SKM-1 treated with dmso at 0.1 percent for 144 hours (cell line): ENCODE measurements around the gene KCNJ6.

Experiments used
- DNase-seq: peaks from one replicate; lab custom pipeline; 2025; ENCODE audit not compliant: unreplicated experiment; lab: John Stamatoyannopoulos, UW

The KCNJ6 gene

GRCh38 chr21:37827913-37828312 lies 88.3 kb downstream of the KCNJ6 start:
- no peak for DNase-seq

DNA sequence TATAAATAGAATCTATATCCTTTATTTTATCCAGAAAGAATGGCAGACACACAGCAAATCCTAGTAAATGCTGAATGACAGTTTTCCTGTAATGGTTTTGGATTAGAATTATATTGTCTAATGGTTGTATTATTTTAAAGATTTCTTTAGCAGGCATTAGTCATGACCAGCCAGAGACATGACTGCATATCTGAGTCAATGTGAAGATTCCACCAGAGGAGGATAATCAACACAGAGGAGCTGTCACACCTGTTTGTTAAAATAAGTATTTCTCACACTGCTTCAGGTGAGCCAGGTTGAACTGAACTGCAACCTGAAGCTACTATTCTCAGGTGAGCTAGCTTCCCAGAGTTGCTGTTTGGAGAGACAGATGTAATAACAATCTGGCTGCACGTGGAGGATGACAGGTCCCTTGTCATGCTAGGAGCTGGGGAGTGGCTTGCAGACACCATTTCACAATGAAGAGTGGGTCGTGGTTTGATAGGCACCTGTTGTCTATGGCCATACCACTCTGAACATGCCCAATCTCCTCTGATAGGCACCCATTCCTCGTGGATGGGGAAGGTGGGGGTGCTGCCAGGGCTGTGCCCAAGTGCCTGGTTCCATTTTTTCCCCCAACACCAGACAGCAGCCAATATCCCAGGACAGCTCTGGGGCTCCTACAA lies 94.3 kb downstream of the KCNJ6 start:
- no peak for DNase-seq

DNA sequence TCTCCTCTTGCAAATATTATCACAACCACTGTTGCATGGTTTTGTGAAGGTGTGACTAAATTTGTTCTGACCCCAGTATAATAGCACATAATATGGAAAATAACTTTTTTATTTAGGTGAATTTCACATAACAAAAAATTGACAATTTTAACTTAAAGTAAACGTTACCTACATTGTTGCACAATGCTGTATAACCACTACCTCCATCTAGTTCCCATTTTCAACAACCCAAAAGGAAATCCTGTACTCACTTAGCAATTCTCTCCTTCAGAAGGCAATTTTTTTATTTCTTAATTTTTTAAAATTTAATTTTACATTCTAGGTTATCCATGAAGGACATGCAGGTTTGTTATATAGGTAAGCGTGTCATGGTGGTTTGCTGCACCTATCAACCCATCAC lies 95.2 kb downstream of the KCNJ6 start:
- DNase-seq, result peak; percentile 27

DNA sequence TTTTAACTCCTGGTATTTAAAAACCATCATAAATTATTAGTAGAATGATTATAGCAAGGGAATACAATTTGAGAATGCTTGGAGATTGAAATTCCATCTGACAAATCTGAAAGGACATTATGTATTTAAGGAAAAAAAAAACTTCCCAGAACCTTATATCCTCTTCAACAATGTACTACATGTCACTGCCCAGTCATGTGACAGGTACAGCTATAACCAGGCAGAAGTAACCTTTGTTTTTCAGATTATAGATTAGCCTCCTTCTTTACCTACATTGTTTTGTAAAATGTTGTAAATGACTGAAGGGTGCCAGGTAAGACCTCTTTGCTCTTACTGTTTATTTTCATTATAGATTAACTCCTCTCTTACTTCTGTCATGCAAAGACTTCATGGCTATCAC lies 96.9 kb downstream of the KCNJ6 start:
- no peak for DNase-seq

GRCh38 chr21:37817242-37817641 lies 99.0 kb downstream of the KCNJ6 start:
- no peak for DNase-seq

DNA sequence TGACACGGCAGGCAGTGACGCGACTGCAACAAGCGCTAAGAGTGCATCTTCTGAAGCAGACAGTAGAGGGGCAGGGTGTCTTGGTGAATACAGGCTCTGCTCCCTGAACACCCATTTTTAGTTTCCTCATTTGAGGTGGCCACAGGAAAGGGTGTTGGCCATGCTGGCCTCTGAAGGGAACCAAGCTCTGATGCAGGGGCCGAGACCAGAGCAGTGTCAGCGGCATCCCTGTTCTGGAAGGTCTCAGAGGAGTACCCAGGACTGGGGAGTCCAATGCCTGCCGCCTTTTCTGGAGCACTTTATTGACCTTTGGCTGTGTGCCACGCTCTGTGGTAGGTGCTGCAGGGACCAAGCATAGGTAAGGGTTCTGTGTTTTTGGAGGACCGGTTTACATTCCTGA lies 100.4 kb downstream of the KCNJ6 start:
- DNase-seq, result peak; percentile 11

- DNase-seq, result no peak
Measured at GRCh38 chr21:37811711-37812110, 104.5 kb downstream of the KCNJ6 start.

DNA sequence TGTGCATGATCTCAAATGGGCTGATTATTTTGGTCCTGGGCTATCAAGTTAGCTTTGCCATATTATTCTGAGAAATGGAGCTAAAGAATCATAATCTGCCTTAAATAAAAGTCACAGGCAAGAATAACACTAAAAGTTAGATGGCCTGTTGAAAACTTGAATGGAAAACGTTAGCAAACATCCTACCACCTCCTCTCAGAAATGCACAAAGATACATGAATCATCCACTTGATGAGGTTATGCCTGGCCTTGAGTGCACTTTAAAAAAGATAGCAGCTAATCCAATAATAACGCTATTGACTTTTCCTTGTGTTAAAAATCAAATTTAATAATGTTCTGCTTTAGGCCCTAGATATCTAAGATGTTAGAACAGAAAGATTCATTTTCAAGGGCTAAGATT lies 108.0 kb downstream of the KCNJ6 start:
- DNase-seq, result no peak

- no peak for DNase-seq
Measured at GRCh38 chr21:37805266-37805665, 111.0 kb downstream of the KCNJ6 start.

DNA sequence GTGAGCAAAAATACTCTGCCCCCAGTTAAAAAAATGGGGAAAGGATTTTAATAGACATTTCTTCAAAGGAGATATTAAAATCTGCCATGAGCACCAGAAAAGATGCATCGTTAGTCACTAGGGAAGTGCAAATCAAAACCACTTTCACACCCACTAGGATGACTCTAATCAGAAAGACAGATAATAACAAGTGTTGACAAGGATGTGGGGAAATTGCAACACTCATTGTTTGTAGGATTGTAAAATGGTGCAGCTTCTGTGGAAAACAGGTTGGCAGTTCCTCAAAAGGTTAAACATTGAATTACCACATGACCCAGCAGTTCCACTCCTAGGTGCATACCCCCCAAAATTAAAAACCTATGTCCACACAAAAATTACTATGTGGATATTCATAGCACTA lies 112.3 kb downstream of the KCNJ6 start:
- DNase-seq, result no peak

- no peak for DNase-seq
Measured at GRCh38 chr21:37803101-37803651, 113.1 kb downstream of the KCNJ6 start.

DNA sequence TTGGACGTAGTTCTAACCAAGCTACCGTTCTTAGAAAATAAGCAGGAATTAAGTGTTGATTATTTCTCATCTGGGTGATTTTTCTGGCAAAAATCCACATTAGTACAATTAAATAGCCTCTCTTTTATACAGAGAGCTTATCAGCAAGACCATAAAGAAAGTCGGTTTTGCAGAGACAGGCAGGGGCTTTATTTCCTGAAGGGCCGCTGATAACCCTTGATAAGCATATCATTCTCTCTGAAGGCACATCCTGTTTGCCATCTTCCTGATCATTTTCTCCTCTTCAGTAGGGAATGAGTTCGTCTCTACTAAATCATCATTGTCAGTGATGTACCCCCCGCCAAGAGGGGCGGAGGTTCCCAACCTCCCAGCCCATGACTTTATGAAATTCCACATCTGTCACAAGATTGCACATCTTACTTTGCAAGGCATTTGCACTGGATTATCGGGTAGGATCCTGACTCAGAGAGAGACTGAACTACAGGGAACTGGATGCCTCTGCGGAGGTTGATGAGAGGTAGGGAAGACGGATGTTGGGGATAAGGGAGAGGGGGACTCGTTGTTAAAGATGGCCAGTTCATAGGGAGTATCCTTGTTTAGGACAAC lies 115.7 kb downstream of the KCNJ6 start:
- DNase-seq, result no peak

DNA sequence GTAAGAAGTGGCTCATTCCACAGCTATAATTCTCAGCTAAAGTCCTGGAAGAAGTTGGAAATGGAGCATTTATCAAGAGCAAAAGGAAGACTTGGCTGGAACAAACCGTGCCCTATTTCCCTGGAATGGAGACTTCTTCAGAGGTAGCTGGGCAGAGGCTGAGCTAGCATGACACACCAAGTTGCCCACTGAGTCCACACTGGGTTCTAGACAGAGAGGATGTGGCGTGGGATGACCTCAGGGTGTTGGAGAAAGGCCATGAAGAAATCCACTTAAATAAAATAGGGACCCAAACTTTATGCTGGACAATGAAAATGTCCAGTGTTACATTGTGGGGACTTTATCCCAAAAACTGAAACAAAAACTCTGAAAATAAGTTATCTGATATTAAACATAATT lies 116.2 kb downstream of the KCNJ6 start:
- no peak for DNase-seq

GRCh38 chr21:37799211-37800056 lies 116.8 kb downstream of the KCNJ6 start:
- DNase-seq, result no peak

- no peak for DNase-seq
Measured at GRCh38 chr21:37797403-37797802, 118.9 kb downstream of the KCNJ6 start.

DNA sequence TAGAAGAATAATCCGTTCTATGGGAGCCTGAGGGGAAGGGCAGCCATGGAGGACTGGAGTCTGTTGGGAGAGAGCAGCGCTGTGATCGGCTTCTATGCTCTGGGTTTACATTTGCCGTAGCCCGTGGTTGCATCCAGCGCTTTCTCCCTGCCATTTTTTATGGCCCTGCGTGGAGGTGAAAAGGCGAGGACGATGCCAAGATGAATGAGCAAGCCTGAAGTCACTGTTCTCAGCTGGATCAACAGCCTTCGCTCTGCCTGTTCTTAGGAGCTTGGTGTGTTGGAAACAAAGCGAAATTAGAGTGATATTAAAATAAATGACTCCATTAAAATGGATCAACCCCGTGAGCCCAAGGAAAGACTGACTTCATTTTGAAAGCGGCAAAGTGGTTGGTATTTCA lies 120.2 kb downstream of the KCNJ6 start:
- DNase-seq, result no peak

DNA sequence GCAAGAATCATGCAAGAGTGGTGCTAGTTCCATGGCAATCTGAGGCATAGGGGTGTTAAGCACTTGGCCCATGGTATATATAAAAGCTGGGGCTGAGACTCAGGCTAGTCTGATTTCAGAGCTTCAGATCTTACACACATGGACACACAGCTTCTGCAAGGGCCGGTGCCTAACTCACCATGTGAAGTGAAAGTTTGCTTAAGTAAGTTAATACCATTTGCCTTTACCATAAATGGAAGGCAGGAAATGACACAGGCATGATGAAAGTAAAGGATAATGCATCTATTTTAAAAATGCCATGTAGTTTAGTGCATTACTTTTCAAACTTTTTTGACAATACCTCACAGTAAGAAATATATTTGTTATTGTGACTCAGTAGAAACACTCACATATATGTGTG lies 122.6 kb downstream of the KCNJ6 start:
- DNase-seq, result no peak

GRCh38 chr21:37792046-37792445 lies 124.2 kb downstream of the KCNJ6 start:
- no peak for DNase-seq

DNA sequence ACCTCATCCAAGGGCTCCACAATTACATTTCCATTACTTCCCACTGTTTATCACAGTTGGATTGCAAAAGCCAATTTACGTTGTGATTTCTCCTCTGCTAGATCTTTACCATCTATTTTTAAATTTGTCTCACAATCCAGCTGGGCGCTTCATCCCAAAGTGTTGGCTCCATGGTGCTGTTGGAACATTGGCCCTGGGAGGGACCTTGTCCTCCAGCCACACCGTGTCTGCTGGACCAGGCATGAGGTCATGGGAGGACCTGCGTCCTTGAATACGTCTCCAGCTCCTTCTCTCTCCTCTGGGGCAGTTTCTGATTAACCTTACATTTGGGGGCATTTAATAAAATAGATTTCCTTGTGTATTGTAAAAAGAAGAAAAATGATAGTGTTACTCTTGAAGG lies 125.4 kb downstream of the KCNJ6 start:
- no peak for DNase-seq

DNA sequence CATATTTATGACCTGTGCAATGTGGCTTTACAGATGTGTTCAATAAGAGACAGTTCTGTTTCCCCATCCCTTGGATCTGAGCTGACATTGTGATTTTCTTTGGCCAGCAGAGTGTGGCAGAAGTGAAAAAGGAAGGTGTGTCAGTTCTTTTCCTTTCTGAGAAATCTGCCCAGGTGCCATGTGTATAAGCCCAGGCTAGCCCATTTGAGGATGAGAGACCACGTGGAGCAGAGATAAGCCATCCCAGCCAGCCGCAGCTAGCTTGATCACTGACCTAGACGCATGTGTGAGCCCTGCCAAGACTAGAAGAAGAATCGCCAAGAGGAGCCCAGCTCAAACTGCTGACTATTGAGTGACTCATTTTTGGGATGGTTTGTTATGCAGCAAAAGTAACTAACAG lies 127.8 kb downstream of the KCNJ6 start:
- no peak for DNase-seq

DNA sequence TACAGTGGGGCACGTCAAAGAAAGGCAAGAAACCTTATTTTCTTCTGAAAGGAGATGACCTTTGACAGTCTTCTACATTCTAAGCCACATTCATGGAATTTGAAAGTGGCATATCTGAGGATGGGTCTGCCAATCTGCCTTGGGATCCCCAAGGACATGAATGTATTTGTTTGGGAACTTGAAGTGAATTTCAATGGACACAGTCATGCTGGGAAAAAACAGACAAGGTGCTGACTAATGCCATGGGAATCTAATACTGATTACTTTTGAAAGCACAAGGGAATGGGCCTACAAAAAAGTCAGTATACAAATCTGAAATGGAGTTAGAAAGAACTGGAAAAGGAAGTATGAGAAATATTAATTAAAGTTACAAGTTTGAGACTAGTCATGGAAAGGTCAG lies 128.8 kb downstream of the KCNJ6 start:
- DNase-seq, result no peak
